ENCODE results near the gene TCF4. TPM values are rescaled to one million over a fixed set of nuclear protein-coding genes. Genes with fewer than 3 reads are reported as not detected.

The TCF4 gene
- total RNA-seq, 1 donor from 2014 or later, result 175 TPM

GRCh38 chr18:55483266-55483871 is 104.6 kb downstream of the TCF4 start:
- no peak for TF ChIP-seq CTCF (IDR thresholded peaks at IDR 0.05; ENCODE audit: unreplicated experiment)
- Mint-ChIP-seq H3K4me3 (ENCODE audit: unreplicated experiment) (no peak overlapping the region), H3K27me3 (ENCODE audit: unreplicated experiment) (no peaks in the 10 kb centered on the region), H3K27ac (ENCODE audit: unreplicated experiment) (no peak overlapping the region), H3K9me3 (ENCODE audit: unreplicated experiment) (no peaks in the 10 kb centered on the region), H3K4me1 (ENCODE audit: unreplicated experiment) (peaks cover 42% of the 10 kb centered on the region), H3K36me3 (ENCODE audit: low read depth, unreplicated experiment) (peaks cover 8% of the 10 kb centered on the region)
- no peak for DNase-seq (ENCODE audit: low spot score)

- no peak for TF ChIP-seq CTCF (IDR thresholded peaks at IDR 0.05; ENCODE audit: unreplicated experiment)
- no peak for DNase-seq (ENCODE audit: low spot score)
- Mint-ChIP-seq H3K9me3 (ENCODE audit: unreplicated experiment) (no peaks in the 10 kb centered on the region), H3K4me3 (ENCODE audit: unreplicated experiment) (no peak overlapping the region), H3K4me1 (ENCODE audit: unreplicated experiment) (peaks cover 31% of the 10 kb centered on the region), H3K27me3 (ENCODE audit: unreplicated experiment) (no peaks in the 10 kb centered on the region), H3K36me3 (ENCODE audit: low read depth, unreplicated experiment) (peaks cover 8% of the 10 kb centered on the region), H3K27ac (ENCODE audit: unreplicated experiment) (peak overlapping the region; percentile 76)
These were observed 108.2 kb downstream of the TCF4 start for GRCh38 chr18:55479656-55480420.

GRCh38 chr18:55477860-55478581 is 110.0 kb downstream of the TCF4 start:
- peaks cover 8% of the 10 kb centered on the region for H3K36me3 Mint-ChIP-seq (ENCODE audit: low read depth, unreplicated experiment)
- H3K27ac Mint-ChIP-seq (ENCODE audit: unreplicated experiment), result no peak overlapping the region
- no peaks in the 10 kb centered on the region for H3K9me3 Mint-ChIP-seq (ENCODE audit: unreplicated experiment)
- H3K27me3 Mint-ChIP-seq (ENCODE audit: unreplicated experiment), result no peaks in the 10 kb centered on the region
- peaks cover 34% of the 10 kb centered on the region for H3K4me1 Mint-ChIP-seq (ENCODE audit: unreplicated experiment)
- no peak overlapping the region for H3K4me3 Mint-ChIP-seq (ENCODE audit: unreplicated experiment)
- TF ChIP-seq CTCF (IDR thresholded peaks at IDR 0.05; ENCODE audit: unreplicated experiment), result no peak
- no peak for DNase-seq (ENCODE audit: low spot score)

GRCh38 chr18:55477499-55477859 is 110.5 kb downstream of the TCF4 start:
- TF ChIP-seq CTCF (IDR thresholded peaks at IDR 0.05; ENCODE audit: unreplicated experiment), result no peak
- DNase-seq (ENCODE audit: low spot score), result no peak
- Mint-ChIP-seq H3K4me1 (ENCODE audit: unreplicated experiment) (peaks cover 31% of the 10 kb centered on the region), H3K27me3 (ENCODE audit: unreplicated experiment) (no peaks in the 10 kb centered on the region), H3K9me3 (ENCODE audit: unreplicated experiment) (no peaks in the 10 kb centered on the region), H3K27ac (ENCODE audit: unreplicated experiment) (no peak overlapping the region), H3K4me3 (ENCODE audit: unreplicated experiment) (no peak overlapping the region), H3K36me3 (ENCODE audit: low read depth, unreplicated experiment) (peaks cover 8% of the 10 kb centered on the region)

Data from endothelial cell (in vitro differentiated cells).